GM12801 (cell line): Measurements from ENCODE around the gene TRIAP1.

Experiments
- TF ChIP-seq, protein P1 (sequence below): IDR thresholded peaks from one replicate; pipeline ENCODE4 v1.5.1; 2011; ENCODE audit warnings: control low read depth; ENCODE audit not compliant: insufficient read length; ENCODE audit errors: extremely low read depth

The TRIAP1 gene

DNA sequence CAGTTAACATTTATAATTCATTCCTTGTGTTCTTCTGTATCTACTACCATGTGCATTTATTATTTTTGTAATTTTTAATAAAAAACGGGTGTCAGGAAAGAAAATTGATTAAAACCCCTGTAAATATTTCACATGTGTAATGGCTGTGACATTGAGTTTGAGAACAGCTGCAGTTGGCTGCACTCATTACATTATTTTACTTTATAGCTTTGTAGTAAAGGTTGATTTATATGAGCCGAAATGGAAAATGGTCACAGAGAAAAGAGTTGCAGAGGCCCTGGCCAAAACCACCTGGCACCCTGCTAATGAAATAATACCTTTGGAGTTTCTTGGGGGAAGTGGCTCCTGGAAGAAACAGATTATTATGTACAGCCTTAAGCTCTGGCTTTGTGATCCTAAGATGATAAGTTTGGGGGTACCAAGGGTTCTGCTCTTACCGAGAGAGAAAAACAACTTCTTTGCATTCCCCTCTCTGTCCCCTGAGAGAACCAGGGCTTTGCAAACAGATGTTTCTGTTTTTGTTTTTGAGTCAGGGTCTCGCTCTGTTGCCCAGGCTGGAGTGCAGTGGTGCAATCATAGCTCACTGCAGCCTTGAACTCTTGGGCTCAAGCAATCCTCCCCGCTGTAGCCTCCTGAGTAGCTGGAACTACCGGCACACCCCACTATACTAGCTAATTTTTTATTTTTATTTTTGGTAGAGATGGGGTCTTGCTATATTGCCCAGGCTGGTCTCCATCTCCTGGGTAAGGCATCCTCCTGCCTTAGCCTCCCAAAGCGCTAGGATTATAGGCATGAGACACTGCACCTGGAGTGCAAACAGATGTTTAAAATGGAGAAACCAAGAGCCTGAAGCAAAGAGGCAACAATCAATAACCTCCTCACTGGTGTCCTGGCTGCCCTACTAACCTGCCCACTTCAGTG, 40.0 kb upstream of the TRIAP1 start:
- TF ChIP-seq, protein P1, sequence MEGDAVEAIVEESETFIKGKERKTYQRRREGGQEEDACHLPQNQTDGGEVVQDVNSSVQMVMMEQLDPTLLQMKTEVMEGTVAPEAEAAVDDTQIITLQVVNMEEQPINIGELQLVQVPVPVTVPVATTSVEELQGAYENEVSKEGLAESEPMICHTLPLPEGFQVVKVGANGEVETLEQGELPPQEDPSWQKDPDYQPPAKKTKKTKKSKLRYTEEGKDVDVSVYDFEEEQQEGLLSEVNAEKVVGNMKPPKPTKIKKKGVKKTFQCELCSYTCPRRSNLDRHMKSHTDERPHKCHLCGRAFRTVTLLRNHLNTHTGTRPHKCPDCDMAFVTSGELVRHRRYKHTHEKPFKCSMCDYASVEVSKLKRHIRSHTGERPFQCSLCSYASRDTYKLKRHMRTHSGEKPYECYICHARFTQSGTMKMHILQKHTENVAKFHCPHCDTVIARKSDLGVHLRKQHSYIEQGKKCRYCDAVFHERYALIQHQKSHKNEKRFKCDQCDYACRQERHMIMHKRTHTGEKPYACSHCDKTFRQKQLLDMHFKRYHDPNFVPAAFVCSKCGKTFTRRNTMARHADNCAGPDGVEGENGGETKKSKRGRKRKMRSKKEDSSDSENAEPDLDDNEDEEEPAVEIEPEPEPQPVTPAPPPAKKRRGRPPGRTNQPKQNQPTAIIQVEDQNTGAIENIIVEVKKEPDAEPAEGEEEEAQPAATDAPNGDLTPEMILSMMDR, result no peak

DNA sequence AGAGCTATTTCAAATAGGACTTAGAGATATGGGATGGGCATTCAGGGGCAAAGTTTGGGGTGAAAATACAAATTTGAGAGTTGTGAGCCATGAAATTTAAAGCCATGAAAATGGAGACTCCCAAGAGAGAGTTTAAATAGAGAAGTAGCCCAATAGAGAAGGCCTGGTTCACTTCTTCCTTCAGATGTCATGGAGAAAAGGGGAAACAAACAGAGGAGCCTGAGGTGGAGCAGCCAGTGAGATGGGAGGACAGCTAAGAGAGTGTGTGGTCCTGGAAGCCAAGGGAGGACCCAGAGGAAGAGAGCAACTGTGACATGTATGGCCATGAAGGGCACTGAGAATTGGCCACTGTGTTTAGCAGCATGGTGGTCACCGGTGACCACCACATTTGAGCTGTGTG, 37.4 kb upstream of the TRIAP1 start:
- TF ChIP-seq, protein P1, result no peak

DNA sequence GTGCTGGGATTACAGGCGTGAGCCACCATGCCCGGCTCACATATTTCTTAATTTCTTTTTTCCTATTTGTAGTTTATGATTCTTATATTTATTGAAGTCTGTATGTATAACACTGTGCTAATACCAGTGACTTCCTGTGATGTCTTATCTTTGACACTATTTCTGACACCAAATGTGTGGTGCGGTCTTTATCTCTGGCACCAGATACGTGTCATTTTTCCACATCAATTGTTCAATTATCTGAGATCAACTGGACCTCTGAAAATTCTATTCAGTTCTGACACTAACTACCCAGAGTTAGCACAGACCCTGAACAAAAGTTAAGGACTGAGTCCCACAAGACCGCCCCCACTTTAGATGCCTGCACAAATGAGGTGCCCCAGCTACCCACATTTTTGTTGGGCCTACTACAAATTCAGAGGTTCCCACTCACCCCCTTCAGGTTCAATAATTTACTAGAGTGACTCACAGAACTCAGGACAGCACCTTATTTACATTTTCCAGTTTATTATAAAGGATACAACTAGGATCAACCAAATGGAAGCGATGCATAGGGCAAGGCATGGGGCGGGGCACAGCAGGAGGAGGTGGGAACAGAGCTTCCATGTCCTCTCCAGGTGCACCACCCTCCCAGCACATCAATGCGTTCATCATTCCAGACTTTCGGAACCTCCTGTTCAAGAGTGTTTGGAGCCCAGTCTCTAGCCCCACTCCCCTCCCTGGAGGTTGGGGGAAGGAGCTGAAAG, 35.0 kb upstream of the TRIAP1 start:
- TF ChIP-seq, protein P1, result no peak

DNA sequence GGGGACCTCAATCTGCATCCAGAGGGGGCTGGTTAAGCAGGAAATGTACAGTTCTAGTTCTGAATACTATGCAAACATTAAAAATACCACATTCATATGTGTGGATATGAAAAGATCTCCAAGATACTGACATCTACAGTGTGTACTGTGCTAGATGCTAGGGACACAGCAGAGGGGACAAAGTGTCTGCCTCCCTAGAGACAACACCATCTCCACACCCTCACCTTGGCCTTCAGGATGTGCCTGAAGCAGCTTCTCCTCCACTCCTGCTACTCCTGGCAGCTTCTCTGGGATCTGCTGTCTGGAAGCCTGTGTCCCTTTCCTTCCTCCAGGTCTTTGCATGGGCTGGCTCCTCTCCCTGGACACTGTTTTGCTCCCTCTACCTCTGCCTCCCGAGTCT, 34.0 kb upstream of the TRIAP1 start:
- TF ChIP-seq, protein P1, result no peak

DNA sequence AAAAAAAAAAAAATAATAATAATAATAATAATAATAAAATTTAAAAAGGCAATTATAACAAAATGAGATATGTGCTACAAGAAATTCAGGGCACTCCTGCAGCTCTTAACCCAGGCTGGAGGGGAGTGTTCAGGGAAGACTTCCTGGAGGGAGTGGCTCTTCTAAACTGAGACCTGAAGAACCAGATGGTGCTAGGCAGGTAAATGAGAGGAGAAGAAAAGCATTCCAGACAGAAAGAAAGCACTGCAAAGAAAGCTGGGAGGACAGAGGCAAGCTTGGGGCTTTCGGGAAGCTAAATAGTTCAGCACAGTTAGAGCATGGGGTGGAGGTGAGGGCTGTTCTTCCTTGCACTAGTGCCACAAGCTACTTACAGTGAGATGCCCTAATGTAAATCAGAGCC, 33.3 kb upstream of the TRIAP1 start:
- TF ChIP-seq, protein P1, result no peak

DNA sequence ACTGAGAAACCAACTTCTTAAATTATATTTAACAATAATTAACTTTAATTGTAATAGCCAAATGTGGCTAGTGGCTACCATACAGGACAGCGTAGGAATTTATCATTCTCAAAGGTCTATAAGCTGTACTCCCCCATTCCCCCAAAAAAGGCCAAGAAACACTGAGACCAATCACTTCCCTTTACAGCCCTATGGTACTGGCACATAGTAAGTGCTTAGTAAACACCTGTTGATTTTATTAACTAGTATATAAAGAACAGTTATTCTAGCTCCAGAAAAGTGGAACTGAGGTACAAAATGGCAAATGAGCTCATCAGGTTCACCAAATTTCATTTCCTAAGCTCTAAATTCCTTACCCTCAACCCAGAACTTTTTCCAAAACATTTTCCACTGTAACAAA, 29.5 kb upstream of the TRIAP1 start:
- TF ChIP-seq, protein P1, result no peak

DNA sequence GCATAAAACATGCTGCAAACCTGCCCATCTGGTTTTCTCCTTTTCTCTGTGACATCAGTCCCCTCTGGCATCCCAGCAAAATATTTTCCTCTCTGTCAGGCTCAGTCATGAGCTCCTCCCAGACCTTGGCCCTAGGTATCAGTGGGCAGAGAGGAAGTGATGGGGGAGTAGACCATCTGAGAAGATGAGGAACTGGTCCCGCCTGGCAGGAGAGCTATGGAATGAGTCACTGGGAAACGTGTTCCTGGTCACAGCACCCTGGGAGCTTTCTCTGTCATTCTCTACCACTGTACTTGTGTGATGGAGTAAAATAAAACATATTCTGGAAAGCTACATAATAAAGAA, 28.4 kb upstream of the TRIAP1 start:
- TF ChIP-seq, protein P1, result no peak
